ENCODE measurements around the gene DUOX2. TPM values are rescaled to one million over a fixed set of nuclear protein-coding genes. Genes with fewer than 3 reads are reported as not detected.

Gene DUOX2
- total and polyA plus RNA-seq, 2 of the 8 experiments (the other 6 are each of a cell fraction or from before 2014, with no cell fraction given): 0.08 TPM; not detected in 1

- no peaks in the 10 kb centered on the region for H3K79me2 ChIP-seq (ENCODE audit: control insufficient read depth in 1 of 2, insufficient read depth in 2 of 2, low read length in 2 of 2)
- no peak overlapping the region for H3K14ac ChIP-seq (ENCODE audit: insufficient read length)
- peaks cover 21 to 44% of the 10 kb centered on the region in 2 experiments for H4K20me1 ChIP-seq (replicated peaks in 1 of 2; ENCODE audit: control insufficient read depth in 1 of 2, insufficient read depth in 2 of 2, low read length in 2 of 2)
- H3K4me1 ChIP-seq (replicated peaks in 1 of 4; ENCODE audit: control insufficient read depth in 3 of 4, insufficient read depth in 4 of 4, low read length in 3 of 4): peaks cover 0 to 31% (median 24%) of the 10 kb centered on the region in 4 experiments; a peak in 6 of 7 replicates
- H3K27ac ChIP-seq (ENCODE audit: low read depth, low read length): no peak overlapping the region
- H3K56ac ChIP-seq (replicated peaks; ENCODE audit: insufficient read length, low read depth, low read length): no peak overlapping the region
- H4K5ac ChIP-seq (ENCODE audit: insufficient read length, low read depth, low read length): no peak overlapping the region
- H2AFZ ChIP-seq (ENCODE audit: low read length): no peak overlapping the region
- H3K36me3 ChIP-seq (ENCODE audit: control insufficient read depth in 2 of 4, insufficient read depth in 4 of 4, low read length in 3 of 4): peaks cover 0 to 7% (median 0%) of the 10 kb centered on the region in 4 experiments; a peak in 1 of 8 replicates
- DNase-seq (ENCODE audit: low read depth in 1 of 2, low spot score in 2 of 2): no peak
- H2BK15ac ChIP-seq (ENCODE audit: low read length): no peak overlapping the region; the same call in 1 of the 2 replicates
- H2AK5ac ChIP-seq (ENCODE audit: low read depth, low read length): no peak overlapping the region
- peak overlapping the region; percentile 84 to 85; a peak in 3 of 4 replicates for H3K4me2 ChIP-seq (ENCODE audit: insufficient read depth in 1 of 2, low read depth in 2 of 2, low read length in 2 of 2)
- no peak for FAIRE-seq
- H2BK20ac ChIP-seq (ENCODE audit: low read length): no peak overlapping the region
- no peak overlapping the region for H4K91ac ChIP-seq (replicated peaks; ENCODE audit: insufficient read length, low read length)
- peaks cover 80 to 87% (median 81%) of the 10 kb centered on the region in 4 experiments for H3K27me3 ChIP-seq (replicated peaks in 1 of 4; ENCODE audit: control insufficient read depth in 3 of 4, extremely low read depth in 1 of 4, insufficient read depth in 3 of 4, low read length in 3 of 4)
- H3K23ac ChIP-seq (ENCODE audit: insufficient read length): no peak overlapping the region
- H4K8ac ChIP-seq (ENCODE audit: extremely low read depth, insufficient read depth, low read length): peak overlapping the region; percentile 43; the same call in 1 of the 2 replicates
- WGBS, 2 experiments (ENCODE audit: extremely low coverage in 1 of 2, insufficient coverage in 1 of 2, insufficient read length in 1 of 2, insufficient replicate concordance in 2 of 2, low coverage in 1 of 2, low lambda C conversion rate in 2 of 2, missing lambda C conversion rate in 1 of 2): 33% methylated on average over 2 of the region's 2 CpGs; no CpG with 5 or more reads in 1 of the 2 experiments
- CTCF ChIA-PET (ENCODE audit: partially characterized antibody): interaction anchor here (0.7 to 5.5 kb wide), 7 partner anchors 10 to 261 kb away, joined by 3 to 45 read pairs (median 4); partner anchors contain the start of genes DUOX1 and DUOXA1
- no peak overlapping the region for H3K9ac ChIP-seq (replicated peaks in 1 of 4; ENCODE audit: extremely low read depth in 1 of 4, low read depth in 3 of 4, low read length in 3 of 4)
- H3K79me1 ChIP-seq (ENCODE audit: low read depth, low read length): no peaks in the 10 kb centered on the region
- H3K23me2 ChIP-seq (ENCODE audit: low read depth, low read length): peaks cover 6% of the 10 kb centered on the region; the same call in 1 of the 2 replicates
- H2BK120ac ChIP-seq (replicated peaks; ENCODE audit: low read depth, low read length): no peak overlapping the region
- TF ChIP-seq SIRT6 (IDR thresholded peaks at IDR 0.05; ENCODE audit: low read length) (no peak), EZH2 (IDR thresholded peaks at IDR 0.05; ENCODE audit: low read depth, low read length, severe bottlenecking) (peak; percentile 87), CBX5 (IDR thresholded peaks at IDR 0.05; ENCODE audit: low read depth, low read length) (no peak), BACH1 (IDR thresholded peaks at IDR 0.05; ENCODE audit: low read length) (no peak)
- H3K18ac ChIP-seq (ENCODE audit: extremely low read depth, low read length): peak overlapping the region; percentile 32; the same call in 1 of the 2 replicates
- H3K4ac ChIP-seq (replicated peaks; ENCODE audit: insufficient read length, low read depth, low read length): no peak overlapping the region
- H2BK12ac ChIP-seq (ENCODE audit: low read depth, low read length): 0 out of 2 replicates have a peak overlapping the region, but pooled peaks have one; percentile 68
- H3K9me3 ChIP-seq (ENCODE audit: insufficient read depth in 2 of 2, low read depth in 1 of 2, low read length in 1 of 2): no peaks in the 10 kb centered on the region; a peak in 1 of 4 replicates
- POLR2A ChIA-PET (ENCODE audit: partially characterized antibody): no interaction called here
- H3K4me3 ChIP-seq (ENCODE audit: extremely low read depth in 1 of 4, insufficient read depth in 2 of 4, low read depth in 3 of 4, low read length in 4 of 4): peak overlapping the region in 1 of 4 experiments; percentile 27; a peak in 1 of 8 replicates
- no peak overlapping the region for H2BK5ac ChIP-seq (ENCODE audit: low read depth, low read length)
Observed at GRCh38 chr15:45114751-45115085, 746 bp upstream of the DUOX2 start.
